GM06990 (cell line): Measurements from ENCODE around the gene FILIP1.

Experiments
- DNase-seq: peaks from one replicate; pipeline ENCODE4 v3.0.0-alpha.2; 2011; ENCODE audit not compliant: insufficient read length; ENCODE audit errors: extremely low read depth
- H3K27me3 ChIP-seq: replicated peaks from 2 replicates; pipeline ENCODE4 v1.6.0; 2011; ENCODE audit warnings: low read length; ENCODE audit not compliant: control insufficient read depth, insufficient read depth
- H3K36me3 ChIP-seq: 2 replicates; pipeline ENCODE4 v1.5.1; 2011; ENCODE audit warnings: low read length; ENCODE audit not compliant: control insufficient read depth, insufficient read depth
- H3K4me3 ChIP-seq: replicated peaks from 2 replicates; pipeline ENCODE4 v1.5.1; 2011; ENCODE audit warnings: low read depth, mild to moderate bottlenecking, control low read depth, low read length
- TF ChIP-seq, protein P1 (sequence below): IDR thresholded peaks from 2 replicates; pipeline ENCODE4 v1.5.1; 2011; ENCODE audit warnings: low read length, control low read depth, mild to moderate bottlenecking, inconsistent platforms; ENCODE audit not compliant: insufficient read depth, poor library complexity, severe bottlenecking

The FILIP1 gene

DNA sequence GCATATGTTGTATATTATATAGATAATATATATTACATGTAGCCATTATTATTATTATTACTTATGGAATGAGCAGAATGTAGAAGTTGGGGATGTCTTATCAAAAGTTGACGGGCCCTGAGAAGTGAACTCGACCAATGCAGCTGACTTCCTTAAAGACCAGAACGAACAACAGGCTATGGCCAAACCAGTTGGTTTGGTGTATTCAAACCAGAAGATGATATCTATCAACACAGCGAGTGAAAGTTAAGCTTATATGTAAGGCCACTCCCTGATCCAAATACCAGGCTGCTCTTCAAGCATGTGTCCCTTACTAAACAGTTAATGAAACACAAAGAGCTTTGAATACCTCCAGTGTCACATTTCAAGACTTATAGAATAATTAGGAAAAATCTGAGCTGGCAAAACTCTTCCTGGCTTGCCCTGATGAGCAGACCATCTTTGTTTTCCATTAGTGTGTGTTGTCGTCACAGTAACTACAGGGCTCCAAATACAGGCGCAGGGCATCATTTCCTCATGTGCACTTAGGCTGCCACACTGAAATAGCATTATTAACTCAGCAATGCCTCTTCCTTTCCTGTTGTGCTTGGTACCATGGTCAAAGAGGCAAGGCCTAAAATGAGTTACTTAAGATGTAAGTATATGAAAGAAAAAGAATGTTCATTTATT, 6.6 kb downstream of the FILIP1 start:
- TF ChIP-seq, protein P1, sequence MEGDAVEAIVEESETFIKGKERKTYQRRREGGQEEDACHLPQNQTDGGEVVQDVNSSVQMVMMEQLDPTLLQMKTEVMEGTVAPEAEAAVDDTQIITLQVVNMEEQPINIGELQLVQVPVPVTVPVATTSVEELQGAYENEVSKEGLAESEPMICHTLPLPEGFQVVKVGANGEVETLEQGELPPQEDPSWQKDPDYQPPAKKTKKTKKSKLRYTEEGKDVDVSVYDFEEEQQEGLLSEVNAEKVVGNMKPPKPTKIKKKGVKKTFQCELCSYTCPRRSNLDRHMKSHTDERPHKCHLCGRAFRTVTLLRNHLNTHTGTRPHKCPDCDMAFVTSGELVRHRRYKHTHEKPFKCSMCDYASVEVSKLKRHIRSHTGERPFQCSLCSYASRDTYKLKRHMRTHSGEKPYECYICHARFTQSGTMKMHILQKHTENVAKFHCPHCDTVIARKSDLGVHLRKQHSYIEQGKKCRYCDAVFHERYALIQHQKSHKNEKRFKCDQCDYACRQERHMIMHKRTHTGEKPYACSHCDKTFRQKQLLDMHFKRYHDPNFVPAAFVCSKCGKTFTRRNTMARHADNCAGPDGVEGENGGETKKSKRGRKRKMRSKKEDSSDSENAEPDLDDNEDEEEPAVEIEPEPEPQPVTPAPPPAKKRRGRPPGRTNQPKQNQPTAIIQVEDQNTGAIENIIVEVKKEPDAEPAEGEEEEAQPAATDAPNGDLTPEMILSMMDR = no peak

DNA sequence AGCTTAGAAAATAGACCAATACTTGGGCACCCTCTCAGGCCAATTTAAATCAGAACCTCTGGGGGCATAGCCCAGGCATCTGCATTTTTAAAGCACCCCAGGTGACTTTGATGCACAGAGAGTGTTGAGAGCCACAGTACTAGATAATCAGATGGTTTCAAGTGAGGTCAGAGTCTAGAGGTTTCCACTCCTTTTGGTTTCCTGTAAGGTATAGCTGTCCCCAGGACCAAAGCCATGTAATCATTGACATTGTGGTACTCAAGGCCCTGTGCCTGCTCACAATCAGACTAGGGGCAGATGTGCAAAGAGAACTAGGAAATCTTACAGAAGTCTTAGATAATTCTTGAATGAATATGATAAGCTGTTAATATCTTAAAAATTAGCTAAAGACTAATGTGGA, 9.1 kb downstream of the FILIP1 start:
- TF ChIP-seq, protein P1 = no peak
- Histone ChIP-seq H3K4me3 (no peak overlapping the region), H3K36me3 (no peaks in the 10 kb centered on the region), H3K27me3 (no peaks in the 10 kb centered on the region)
- no peak for DNase-seq

More for the DNA sequence above, 6.6 kb downstream of the FILIP1 start:
- H3K4me3 ChIP-seq = no peak overlapping the region
- H3K36me3 ChIP-seq = no peaks in the 10 kb centered on the region
- no peak for DNase-seq
- H3K27me3 ChIP-seq = no peaks in the 10 kb centered on the region

- no peaks in the 10 kb centered on the region for H3K27me3 ChIP-seq
- TF ChIP-seq, protein P1 = no peak
- H3K36me3 ChIP-seq = no peaks in the 10 kb centered on the region
- H3K4me3 ChIP-seq = no peak overlapping the region
- no peak for DNase-seq
Observed at GRCh38 chr6:75483136-75483952, 10.3 kb downstream of the FILIP1 start.

DNA sequence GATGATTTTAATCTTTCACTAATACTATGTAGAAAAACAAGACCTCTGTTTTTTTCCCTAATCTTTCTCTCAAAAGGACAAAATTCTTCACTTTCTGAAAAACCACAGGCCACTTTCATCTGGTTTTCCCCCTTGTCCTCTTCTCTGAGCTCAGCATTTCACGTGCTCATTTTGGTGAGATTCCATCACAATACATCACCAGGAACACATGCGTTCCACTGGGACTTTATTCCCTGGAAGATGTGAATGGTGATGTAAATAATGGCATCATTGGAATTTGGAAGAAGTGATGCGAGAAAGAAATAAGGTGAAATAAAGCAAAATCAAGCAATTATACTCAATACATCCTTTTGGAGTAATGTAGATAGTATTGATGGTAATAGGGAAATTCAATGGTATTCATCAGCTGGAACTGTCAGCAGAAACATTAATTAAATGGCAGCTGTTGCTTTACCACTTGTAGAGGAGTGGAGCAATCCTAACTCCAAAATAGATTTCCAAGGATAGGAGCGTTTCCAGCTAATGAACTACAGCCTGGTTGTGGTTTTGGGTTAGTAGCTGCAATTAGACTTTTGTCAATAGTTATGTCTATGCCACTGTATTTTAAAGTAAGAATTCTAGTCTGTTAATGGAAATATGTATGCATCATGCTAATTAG, 11.5 kb downstream of the FILIP1 start:
- TF ChIP-seq, protein P1 = no peak
- Histone ChIP-seq H3K27me3 (no peaks in the 10 kb centered on the region), H3K4me3 (no peak overlapping the region), H3K36me3 (no peaks in the 10 kb centered on the region)
- no peak for DNase-seq

GRCh38 chr6:75481394-75481793, 12.2 kb downstream of the FILIP1 start:
- TF ChIP-seq, protein P1 = no peak
- Histone ChIP-seq H3K36me3 (no peaks in the 10 kb centered on the region), H3K27me3 (no peaks in the 10 kb centered on the region), H3K4me3 (no peak overlapping the region)
- DNase-seq = no peak
